Peyer's patch (tissue), 4 donors: ENCODE results near the gene P2RX1.

Source experiments
- POLR2A ChIP-seq, 2 donors: fragments of 450-650 bp; IDR thresholded peaks; one replicate each; pipeline ENCODE4 v1.5.1; 2017; ENCODE audit warnings: antibody characterized with exemption in 2 of 2, mild to moderate bottlenecking in 2 of 2, moderate library complexity in 2 of 2
- TF ChIP-seq, protein P1 (sequence below), 6 experiments: fragments of 450-650 bp in 4 of 6; fragments of 200-600 bp in 2 of 6; sonication (generic) in 1 of 6; IDR thresholded peaks; one replicate each; pipeline ENCODE4 v1.5.1; 2017 to 2019; ENCODE audit warnings: antibody characterized with exemption in 6 of 6, mild to moderate bottlenecking in 3 of 6, moderate library complexity in 1 of 6

DNA sequence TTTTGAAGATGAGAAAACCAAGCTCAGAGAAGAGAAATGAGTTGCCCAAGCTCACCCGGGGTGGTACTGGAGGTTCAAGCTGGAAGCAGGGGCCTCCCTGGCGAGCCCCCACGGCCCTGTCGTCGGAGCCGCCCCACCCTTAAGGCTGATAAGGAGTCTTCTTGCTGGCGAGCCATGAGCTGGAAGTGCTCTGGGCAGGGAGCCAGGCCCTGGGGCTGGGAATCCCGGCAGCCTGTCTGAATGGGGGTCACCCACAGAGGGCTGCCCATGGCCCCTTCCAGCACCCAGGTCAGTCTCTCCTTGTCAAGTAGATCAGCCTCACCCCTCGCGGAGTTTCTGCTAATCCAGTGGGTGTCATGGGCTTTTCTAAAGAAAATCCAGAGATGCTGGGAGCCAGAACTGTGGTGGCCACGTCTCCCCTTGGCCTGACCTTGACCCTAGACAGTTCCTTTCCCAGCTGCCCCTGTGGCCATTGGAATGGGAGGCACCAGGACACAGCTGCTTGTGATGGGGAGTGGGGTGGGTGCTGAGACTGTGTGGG lies 1.2 kb upstream of the P2RX1 start:
- TF ChIP-seq, protein P1, sequence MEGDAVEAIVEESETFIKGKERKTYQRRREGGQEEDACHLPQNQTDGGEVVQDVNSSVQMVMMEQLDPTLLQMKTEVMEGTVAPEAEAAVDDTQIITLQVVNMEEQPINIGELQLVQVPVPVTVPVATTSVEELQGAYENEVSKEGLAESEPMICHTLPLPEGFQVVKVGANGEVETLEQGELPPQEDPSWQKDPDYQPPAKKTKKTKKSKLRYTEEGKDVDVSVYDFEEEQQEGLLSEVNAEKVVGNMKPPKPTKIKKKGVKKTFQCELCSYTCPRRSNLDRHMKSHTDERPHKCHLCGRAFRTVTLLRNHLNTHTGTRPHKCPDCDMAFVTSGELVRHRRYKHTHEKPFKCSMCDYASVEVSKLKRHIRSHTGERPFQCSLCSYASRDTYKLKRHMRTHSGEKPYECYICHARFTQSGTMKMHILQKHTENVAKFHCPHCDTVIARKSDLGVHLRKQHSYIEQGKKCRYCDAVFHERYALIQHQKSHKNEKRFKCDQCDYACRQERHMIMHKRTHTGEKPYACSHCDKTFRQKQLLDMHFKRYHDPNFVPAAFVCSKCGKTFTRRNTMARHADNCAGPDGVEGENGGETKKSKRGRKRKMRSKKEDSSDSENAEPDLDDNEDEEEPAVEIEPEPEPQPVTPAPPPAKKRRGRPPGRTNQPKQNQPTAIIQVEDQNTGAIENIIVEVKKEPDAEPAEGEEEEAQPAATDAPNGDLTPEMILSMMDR (IDR thresholded peaks at IDR 0.05) = no peak
- TF ChIP-seq POLR2A (IDR thresholded peaks at IDR 0.05) = no peak
